Epithelial cell of prostate (primary cell): ENCODE results near the gene RNF4.

ENCODE experiments used
- DNase-seq: peaks from one replicate; pipeline ENCODE4 v3.0.0-alpha.2; 2011; ENCODE audit warnings: low read depth, low spot score
- H3K27ac ChIP-seq: fragments of 450-650 bp; 2 replicates; pipeline ENCODE4 v1.5.1; 2017; ENCODE audit warnings: mild to moderate bottlenecking

Gene RNF4

DNA sequence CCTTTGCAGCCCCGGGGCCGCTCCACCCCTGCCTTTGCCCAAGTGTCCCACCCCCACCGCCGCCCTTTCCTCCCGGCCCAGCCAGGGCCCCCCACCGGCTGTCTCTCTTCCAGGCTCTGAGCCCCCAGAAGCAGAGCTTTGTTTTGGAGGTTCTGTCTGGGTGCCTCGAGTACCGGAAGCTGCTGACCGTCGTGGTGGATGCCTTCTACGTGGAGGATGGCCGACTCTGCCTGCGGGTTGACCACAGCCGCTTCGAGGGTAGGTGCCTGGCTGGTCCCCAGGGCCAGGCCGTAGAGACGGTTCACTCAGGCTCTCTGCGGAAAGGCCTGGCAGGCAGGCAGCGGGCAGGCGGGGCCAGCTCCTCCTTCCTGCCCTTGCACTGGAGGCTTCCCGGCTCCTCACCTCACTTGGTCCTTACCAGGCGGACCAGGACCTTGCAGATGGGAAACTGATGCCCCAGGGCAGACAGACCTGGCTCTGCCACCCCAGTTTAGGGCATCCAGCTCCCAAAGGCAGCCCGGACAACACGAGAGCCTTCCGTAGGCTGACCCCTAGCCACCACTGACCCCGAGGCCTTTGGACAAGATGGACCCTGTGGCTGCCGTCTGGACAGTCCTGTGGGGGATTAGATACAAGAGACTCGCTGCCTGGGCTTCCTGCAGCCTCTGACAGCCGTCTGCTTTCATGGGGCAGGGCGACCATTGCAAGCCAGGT is 32.0 kb upstream of the RNF4 start:
- H3K27ac ChIP-seq, result no peak overlapping the region
- no peak for DNase-seq

DNA sequence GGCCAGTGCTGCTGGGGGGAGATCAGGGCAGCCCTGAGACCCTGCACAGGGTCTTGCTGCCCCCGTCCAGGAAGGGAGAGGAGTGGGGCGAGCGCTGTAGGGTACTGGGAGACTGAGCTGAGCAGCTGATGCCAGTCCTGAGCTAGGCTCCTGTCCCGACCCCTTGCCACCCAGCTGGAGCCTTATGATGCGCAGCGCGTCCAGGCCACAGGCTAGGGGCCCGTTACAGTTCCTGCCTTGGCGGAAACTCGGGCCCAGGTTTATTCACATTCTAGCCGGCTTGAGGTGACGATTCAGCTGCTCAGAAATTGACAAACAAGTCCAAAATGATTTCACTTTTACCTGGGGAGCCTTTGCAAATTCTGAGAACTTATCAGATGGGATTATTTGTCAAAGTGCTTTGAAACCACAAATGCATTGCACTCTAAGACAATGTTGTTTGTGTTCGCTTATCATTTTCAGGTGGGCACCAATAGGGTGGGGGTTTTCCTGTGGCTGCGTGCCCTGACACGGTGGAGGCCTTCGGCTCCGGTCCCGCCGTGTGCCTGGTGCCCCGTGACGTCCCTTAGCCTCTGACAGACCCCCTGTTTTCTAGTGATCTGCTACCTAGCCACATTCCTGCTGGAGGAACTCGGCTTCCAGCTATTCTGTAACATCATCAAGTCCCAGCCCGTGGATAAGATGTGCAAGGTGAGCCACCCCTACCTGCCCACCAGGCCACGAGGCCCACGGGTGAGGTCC is 31.3 kb upstream of the RNF4 start:
- H3K27ac ChIP-seq, result no peak overlapping the region

DNA sequence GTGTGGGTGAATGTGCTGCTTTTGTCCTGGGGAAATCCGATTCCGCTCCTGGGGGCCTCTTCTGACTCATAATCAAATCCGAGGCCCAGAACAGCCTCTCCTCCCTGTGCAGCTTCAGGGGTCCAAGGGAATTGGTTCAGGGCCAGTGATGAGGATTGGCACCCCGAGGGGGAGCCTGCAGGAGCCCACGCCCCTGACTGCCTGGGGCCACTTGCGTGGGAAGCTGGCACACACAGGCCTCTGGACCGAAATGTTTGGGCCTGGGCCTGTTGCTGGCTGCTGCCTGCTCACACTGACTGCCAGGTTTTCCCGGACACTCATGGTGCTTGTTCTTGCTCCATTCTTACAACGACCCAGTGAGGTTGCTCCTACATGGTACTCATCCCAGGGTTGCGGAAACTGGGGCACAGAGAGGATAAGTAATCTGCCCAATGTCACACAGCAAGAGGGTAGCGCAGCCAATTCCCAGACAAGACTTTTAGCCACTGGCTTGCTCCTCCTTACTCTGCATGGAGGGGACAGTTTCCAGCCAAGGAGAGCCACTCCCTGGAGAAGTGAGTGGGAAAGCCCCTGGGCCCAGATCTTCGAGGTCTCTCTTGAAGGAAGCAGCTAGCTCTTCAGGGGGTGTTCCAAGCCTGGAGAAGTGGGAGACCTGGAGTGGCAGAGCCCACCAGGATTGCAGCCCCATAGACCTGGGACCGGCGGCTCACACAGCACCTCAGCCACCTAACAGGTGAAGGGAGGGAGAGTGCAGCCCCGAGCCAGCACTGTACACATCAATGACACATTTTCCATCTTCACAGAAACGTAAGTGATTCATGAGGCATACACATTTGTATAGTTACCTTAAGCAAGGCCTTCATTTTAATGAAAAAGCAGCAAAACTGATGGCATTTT is 29.8 kb upstream of the RNF4 start:
- DNase-seq, result no peak
- H3K27ac ChIP-seq, result no peak overlapping the region

More for the DNA sequence above, 31.3 kb upstream of the RNF4 start:
- no peak for DNase-seq

DNA sequence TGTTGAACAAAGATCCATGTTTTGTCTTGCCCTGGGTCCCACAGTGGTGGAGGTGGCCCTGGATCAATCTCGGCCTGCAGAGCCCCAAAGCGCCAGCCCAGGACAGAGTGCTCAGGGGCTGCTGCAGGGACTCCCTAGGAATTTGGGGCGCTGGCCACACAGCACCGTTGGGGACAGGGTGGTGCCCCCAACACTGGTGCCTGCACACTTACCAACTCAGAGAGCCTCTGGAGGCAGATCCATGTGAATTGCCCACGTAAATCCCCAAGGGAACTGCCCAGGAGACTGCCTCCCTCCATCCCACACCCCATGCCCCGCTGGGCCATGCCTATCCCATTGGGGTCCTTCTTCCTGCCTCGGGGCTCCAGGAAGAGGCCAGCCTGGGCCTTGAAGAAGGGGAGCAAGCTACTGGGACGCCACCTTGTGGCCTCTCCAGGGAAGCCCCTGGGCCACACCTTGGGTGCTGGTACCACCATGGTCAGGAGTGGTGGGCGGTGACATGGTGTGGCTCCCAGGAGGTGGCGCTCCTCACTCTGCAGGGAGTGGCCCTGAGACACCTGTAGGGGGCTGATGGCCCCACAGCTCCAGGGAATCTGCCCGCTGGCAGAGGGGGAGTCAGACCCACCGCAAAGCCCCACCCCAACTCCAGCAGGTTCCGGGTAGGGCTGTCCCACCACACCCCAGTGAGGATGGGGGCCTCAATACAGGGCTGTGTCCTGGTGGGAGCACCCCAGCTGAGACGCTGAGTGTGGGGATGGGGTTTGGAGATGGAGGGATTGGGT is 27.3 kb upstream of the RNF4 start:
- DNase-seq, result no peak
- no peak overlapping the region for H3K27ac ChIP-seq

DNA sequence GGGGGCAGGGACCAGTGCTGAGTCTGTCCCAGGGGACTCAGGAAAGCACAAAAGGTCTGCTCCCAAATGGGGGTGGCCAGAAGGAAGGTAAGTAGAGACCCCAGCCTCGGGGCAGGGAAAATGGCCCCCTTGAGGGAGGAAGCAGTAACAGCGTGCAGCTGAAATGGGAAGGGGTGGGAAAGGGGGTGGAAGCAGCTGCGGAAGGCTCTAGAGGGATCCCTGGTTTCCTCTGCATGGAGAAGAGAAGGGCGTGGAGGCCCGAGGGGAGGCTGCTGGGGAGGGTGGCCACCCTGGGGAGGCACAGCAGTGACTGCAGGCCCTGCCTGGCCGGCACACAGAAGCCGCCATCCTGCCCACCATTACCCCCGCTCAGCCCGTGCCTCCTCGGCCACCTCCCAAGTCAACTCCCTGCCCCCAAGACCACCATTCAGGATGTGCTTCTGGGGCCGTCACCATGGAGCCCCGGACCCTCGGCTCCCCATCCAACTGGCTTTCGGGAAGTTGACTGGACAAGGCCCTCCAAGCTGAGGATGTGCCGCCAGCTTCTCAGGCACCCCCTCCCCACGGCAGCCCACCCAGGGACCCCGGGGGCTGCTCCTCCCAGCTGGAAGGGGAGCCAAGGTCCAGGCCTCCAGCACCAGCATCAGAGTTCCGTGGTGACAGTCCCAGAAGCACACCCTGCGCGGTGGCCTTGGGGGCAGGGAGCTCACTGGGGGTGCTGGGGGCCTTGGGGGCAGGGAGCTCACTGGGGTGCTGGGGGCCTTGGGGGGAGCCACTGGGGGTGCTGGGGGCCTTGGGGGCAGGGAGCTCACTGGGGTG is 26.5 kb upstream of the RNF4 start:
- no peak overlapping the region for H3K27ac ChIP-seq
- DNase-seq, result no peak

DNA sequence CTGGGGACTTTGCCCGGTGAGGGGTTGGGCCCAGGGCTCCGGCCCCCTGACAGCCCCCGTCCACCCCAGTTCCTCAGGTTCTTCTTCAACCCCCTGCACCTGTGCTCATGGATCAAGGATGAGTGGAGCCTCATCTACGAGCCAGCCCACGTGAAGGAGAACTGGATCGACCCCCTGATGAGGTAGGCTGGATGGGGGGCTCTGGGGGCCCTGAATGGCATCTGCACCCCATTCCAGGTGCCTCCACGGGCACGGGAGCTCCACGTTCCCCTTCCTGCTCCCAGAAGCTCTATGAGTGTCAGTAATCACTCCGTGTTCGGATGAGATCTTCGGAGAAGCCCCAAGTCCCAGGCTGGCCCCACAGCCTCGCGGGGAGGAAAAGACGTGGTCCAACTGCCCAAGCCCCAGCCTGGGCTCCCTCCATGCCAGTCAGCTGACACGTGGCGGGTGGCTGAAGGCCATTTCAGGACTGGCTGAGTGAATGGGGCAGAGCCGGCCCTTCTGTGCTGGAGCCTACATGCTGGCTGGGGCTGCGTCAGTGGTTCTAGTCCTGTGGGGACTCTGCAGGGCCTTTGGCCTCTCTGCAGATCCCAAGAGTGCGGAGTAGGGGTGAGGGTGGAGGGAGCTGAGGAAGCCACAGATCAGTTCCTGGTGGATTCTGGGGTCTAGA is 25.7 kb upstream of the RNF4 start:
- no peak overlapping the region for H3K27ac ChIP-seq
- DNase-seq, result no peak

DNA sequence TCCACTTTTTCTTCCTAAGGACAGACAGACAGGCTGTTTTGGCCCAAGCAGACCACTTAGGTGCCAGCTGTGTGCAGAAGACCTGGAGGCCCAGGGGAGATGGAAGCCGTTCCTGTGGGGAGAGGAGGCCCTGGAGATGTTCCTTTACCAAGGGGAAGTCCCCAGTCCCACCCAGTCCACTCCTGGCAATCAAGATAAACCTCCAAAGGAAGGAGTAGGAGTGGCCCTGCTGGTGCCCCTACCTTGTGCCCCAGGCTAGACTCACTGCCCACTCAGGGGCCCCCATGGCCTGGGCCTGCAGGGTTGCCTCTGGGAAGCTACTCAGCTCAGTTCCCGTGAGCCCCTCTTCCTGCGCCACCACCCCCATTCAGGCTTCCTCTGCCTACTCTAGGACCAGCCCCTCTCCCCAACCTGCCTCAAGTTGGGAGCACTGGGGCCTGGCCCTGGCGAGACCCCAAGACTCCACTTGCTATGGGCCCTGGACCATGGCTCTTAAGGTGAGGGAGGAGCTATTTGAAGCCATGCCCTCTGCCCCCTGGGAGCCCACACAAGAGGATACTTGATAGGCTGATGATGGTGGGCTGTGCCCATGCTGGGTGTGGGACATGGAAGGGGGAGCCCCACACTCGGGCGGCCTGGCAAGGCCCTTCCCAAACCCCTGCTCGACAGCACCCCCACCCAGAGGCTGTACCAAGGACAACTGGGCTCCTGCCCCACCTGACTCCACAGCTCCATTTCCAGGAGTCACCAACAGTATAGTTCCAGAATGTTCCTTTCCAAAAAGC is 24.8 kb upstream of the RNF4 start:
- DNase-seq, result no peak
- H3K27ac ChIP-seq, result no peak overlapping the region

DNA sequence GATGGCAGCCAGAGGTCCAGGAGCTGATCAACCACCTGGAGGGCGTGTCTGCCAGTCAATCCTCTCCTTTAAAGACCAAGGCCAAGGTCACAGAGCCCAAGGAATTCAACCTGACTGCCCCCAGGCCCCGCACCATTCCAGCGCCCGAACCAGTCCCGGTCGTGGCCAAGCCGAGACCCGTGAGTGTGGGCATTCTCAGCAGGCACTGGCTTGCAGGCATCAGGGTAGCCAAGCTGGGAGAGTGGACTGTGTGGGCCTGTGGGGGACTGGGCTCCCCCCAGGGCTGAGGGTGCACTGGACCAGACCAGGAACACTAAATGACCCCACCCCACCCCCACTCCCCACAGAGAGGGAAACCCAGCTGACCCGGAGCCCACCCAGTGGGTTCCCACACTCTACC is 23.8 kb upstream of the RNF4 start:
- DNase-seq, result no peak
- H3K27ac ChIP-seq, result no peak overlapping the region

DNA sequence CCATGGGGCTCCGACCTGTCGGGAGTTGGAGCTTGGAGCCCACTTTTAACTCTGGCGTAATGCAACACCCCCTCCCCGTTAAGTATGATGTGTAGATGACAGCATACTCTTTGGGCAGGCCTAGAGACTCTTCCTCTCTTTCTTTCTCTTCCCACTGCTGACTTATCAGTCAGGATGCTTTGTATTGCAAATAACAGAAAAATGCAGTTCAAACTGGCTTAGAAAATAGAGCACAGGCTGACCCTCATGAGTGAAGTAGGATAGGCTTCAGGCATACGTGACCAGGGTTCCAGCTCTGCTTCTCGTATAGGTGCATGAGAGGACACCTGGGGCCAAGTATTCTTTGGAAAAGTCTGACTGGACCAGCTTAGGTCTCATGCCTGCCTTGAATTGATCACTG is 23.3 kb upstream of the RNF4 start:
- H3K27ac ChIP-seq, result no peak overlapping the region
- no peak for DNase-seq

DNA sequence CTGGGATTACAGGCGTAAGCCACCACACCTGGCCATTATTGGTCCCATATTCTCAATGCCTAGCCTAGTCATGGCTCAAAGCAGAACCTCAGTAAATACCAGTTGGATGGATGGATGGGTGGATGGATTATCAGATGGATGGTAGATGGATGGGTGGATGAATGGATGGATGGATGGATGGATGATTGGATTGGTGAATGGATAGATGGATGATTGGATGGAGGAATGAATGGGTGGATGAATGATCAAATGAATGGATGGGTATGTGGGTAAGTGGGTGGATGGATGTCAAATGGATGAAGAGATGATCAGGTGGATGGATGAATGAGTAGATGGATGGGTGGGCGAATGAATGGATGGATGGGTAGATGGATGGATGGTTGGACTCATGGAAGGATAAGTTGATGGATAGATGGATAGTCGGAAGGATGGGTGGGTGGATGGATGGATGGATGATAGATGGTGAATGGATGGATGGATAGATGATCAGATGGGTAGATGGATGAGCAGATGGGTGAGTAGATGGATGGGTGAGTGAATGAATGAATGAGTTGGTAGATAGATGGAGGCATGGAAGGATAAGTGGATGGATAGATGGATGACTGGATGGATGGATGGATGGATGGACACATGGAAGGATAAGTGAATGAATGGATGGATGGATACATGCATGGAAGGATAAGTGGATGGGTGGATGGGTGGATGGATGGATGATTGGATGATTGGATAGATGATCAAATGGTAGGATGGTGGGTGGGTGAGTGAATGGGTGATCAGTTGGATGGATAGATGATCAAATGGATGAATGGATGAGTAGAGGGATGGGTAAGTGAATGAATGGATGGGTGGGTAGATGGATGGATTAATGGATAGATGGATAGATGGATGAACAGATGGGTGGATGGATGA is 22.0 kb upstream of the RNF4 start:
- DNase-seq, result no peak
- H3K27ac ChIP-seq, result no peak overlapping the region

DNA sequence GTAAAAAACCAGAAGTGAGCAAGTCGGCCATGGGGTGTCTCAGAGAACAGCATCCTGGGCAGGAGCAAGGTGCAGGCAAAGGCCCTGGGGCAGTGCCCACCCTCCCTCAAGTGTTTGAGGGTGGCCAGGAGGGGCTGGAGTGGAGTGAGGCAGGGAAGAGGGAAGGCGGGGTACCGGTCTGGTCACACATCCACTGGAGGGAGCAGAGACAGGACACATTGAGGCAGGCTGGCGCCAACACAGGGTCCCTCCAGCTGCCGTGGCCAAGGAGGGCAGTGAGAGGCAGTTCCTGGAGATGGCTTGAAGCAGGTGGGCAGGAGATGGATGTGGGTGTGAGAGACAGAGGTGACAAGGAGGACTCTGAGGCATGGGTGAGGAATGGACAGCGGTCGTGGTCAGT is 20.3 kb upstream of the RNF4 start:
- H3K27ac ChIP-seq, result no peak overlapping the region
- no peak for DNase-seq

DNA sequence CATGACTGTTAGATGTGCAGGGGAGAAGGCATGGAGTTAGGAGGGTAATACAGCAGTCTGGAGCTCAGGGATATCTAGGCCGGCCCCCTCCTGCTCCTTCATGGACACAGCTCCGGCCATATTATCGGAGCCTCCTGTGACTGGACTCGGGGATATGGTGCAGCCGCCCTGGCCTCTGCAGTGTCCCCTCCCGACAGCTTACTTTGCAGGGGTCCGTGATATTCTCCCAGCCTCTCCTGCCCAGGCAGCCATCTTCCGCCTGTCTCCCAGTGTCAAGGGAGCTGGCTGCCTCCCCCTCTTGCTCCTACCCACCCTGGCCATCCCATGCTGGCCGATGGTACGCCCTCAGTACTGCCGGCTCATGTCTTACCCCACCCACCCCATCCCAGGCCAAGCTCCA is 19.9 kb upstream of the RNF4 start:
- no peak overlapping the region for H3K27ac ChIP-seq
- no peak for DNase-seq

DNA sequence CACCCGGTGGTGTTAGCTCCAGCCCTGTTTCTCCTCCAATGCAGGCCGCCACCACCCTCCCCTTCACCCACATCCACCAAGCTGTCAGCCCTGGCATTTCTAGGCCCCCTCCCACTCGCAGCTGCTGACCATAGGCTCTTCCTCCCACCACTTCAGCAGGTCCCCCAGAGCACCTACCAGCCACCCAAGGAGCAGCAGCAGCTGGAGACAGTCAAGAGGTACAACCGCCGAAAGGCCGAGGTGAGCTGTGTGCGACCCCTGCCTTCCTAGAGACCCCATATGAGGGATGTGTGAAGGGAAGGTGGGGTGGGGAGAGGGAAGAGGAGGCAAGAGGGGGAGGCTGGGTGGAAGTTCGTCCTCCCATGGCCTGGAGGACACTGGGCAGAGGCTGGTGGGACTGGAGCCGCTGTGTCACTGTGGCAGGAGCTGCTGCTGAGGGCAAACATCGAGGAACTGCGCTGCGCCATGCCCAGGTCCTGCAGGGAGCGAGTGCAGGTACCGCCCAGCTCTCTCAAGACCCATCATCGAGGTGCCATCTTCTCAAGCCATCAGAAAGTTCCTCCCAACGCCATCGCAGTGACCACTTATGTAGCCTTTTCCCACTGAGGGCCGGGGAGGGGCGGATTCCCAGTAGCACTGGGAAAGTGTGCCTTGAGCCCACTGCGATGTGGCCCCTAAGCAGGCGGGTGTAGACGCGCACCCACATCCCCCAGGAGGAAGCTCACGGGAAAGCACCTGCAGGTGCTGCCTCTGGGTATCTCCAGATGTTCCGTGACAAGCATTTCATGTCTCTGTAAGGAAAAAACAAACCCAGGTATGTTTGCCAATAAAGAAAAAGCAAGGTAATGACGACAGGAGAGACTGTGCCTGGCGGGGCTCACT is 19.2 kb upstream of the RNF4 start:
- no peak overlapping the region for H3K27ac ChIP-seq
- no peak for DNase-seq

DNA sequence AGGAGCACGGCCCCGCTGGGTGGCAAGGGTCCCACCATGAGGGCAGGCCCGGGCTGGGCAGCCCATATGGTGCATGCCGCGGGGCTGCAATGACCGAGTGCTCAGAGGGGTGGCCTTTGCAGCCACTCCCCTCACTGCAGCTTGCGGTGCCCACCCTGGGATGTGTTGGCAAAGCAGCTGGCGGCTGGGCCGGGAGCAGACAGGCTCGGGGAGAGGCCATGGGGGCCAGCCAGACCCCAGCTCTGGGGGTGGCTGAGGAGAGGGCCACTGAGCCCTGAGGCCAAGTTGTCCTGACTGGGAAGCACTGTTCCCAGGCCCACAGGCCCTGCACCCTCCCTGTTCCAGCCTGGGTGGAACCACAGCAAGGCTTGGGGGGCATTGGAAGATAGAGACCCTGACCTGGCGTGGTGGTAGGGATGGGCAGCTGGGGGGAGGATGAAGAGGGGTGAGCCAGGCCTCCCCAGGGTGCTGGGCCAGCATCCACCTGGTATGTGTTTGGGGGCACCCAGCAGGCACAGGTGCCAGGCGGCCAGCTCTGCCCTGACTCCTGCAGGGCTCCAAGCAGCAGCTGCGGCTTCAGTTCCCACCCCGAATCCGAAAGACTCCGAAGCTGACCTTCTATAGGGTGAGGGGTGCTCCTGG is 18.4 kb upstream of the RNF4 start:
- no peak overlapping the region for H3K27ac ChIP-seq
- DNase-seq, result no peak

DNA sequence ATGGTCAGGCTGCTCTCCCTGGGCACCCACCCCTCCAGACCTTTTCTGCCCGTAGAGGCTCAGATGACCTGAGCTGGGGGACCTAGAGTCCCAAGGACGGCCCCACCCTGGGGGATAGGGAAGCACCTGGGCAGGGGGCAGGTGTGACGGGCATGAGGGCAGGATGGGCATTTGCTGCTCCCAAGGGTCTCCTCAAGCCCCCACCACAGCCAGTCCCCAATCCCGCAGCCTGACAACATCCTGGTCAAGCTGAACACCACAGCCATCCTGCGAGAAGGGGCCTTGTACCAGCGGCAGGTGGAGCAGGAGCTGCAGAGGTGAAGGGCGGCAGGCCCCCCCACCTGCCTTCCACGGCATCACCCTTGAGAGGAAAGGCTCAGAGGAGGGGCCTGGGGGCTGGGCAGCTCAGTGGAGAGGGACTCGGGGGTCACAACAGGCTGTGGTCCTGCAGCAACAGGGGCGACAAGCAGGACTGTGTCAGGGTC is 17.8 kb upstream of the RNF4 start:
- H3K27ac ChIP-seq, result no peak overlapping the region
- no peak for DNase-seq
